Measurements from ENCODE around the gene MRPS10. TPM values are rescaled to one million over a fixed set of nuclear protein-coding genes. Genes with fewer than 3 reads are reported as not detected.

The MRPS10 gene
- total and polyA plus RNA-seq, 4 experiments from 2014 or later, result 22.6 to 57.5 (median 32.7) TPM

DNA sequence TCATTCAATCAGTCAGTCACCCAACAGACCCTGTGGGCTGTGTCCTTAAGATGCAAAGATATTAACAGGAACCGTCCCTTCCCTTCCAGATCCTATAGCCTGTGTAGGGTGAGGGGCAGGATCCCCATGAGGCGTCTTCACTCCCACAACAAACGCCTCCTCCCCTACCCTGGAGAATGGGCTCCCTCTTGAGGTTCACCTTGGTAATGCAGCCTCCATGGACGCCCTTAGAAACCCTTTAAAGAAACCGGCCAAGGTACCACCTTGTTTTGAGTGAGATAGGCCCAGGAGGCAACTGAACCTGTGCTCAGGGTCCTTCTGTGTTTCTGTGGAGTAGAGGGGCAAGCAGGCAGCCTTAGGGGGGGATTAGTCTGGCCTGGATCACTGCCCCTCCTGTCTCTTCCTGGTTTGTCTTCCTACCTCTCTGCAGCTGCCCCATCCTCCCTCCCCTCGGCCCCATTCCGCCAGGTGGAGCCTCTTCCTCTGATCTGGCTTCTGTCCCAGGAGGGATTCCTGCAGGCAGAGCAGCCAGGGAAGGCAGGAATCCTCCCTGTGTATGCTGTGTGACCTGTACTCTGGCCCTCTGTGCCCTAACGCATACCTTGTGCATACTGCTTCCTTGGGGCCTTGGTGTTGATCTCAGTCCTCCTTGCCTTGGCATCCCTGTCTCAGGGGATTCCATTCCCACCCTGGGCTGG, 51.1 kb downstream of the MRPS10 start:
- Histone ChIP-seq H3K9me3 (ENCODE audit: control insufficient read depth in 1 of 2, low read length in 2 of 2) (no peaks in the 10 kb centered on the region), H3K36me3 (ENCODE audit: insufficient read depth, low read length) (no peaks in the 10 kb centered on the region), H3K27ac (ENCODE audit: low read depth, low read length) (no peak overlapping the region), H3K27me3 (ENCODE audit: insufficient read depth, low read length) (no peaks in the 10 kb centered on the region), H3K4me1 (ENCODE audit: insufficient read depth, low read length) (no peaks in the 10 kb centered on the region), H3K4me3 (ENCODE audit: low read length in 2 of 2) (no peak overlapping the region)
- no peaks in the 10 kb centered on the region for H3K36me3 Mint-ChIP-seq
- H3K4me3 Mint-ChIP-seq, result no peak overlapping the region
- peaks cover 0 to 2% (median 0%) of the 10 kb centered on the region in 8 donors for H3K9me3 Mint-ChIP-seq
- H3K27me3 Mint-ChIP-seq, result peaks cover 3 to 5% of the 10 kb centered on the region in 2 donors
- ChIA-PET POLR2A (ENCODE audit: partially characterized antibody) (no interaction called here), CTCF (ENCODE audit: partially characterized antibody) (interaction anchor here (1.4 to 3.2 kb wide), 4 partner anchors 319 to 381 kb away, joined by 3 to 18 read pairs (median 7); no protein-coding TSS in a partner anchor)
- intact Hi-C loops (cut with micrococcal nuclease), result loop anchor here (1.0 kb wide), 6 partner anchors 91 to 386 kb away; partner anchors contain the start of gene PRICKLE4
- H3K4me1 Mint-ChIP-seq, result peaks cover 0 to 8% (median 2%) of the 10 kb centered on the region in 4 donors
- DNase-seq, result peak; percentile 61 to 73 (median 67)
- peak overlapping the region in 2 of 7 donors; percentile 66 to 87 for H3K27ac Mint-ChIP-seq

GRCh38 chr6:42165016-42165415, 52.6 kb downstream of the MRPS10 start:
- Histone ChIP-seq H3K36me3 (ENCODE audit: insufficient read depth, low read length) (no peaks in the 10 kb centered on the region), H3K4me1 (ENCODE audit: insufficient read depth, low read length) (no peaks in the 10 kb centered on the region), H3K27me3 (ENCODE audit: insufficient read depth, low read length) (no peaks in the 10 kb centered on the region), H3K9me3 (ENCODE audit: control insufficient read depth in 1 of 2, low read length in 2 of 2) (no peaks in the 10 kb centered on the region), H3K4me3 (ENCODE audit: low read length in 2 of 2) (no peak overlapping the region), H3K27ac (ENCODE audit: low read depth, low read length) (no peak overlapping the region)
- intact Hi-C loops (cut with micrococcal nuclease), result no loop called here
- no peak overlapping the region for H3K4me3 Mint-ChIP-seq
- POLR2A ChIA-PET (ENCODE audit: partially characterized antibody), result no interaction called here
- no peaks in the 10 kb centered on the region for H3K36me3 Mint-ChIP-seq
- peaks cover 0 to 8% (median 2%) of the 10 kb centered on the region in 4 donors for H3K4me1 Mint-ChIP-seq
- CTCF ChIA-PET (ENCODE audit: partially characterized antibody), result interaction anchor here (0.6 to 3.2 kb wide), 6 partner anchors 49 to 676 kb away, joined by 3 to 18 read pairs (median 4); partner anchors contain the start of gene PRICKLE4
- no peak overlapping the region for H3K27ac Mint-ChIP-seq
- no peak for DNase-seq
- peaks cover 0 to 2% (median 0%) of the 10 kb centered on the region in 8 donors for H3K9me3 Mint-ChIP-seq
- peaks cover 8% of the 10 kb centered on the region in 2 donors for H3K27me3 Mint-ChIP-seq

- H3K4me3 ChIP-seq (ENCODE audit: low read length in 2 of 2), result no peak overlapping the region
- intact Hi-C loops (cut with micrococcal nuclease), result no loop called here
- POLR2A ChIA-PET (ENCODE audit: partially characterized antibody), result no interaction called here
These were observed 53.7 kb downstream of the MRPS10 start for GRCh38 chr6:42163981-42164380.

GRCh38 chr6:42162812-42163211, 54.8 kb downstream of the MRPS10 start:
- Mint-ChIP-seq H3K4me1 (peaks cover 0 to 8% (median 2%) of the 10 kb centered on the region in 4 donors), H3K9me3 (no peaks in the 10 kb centered on the region), H3K27ac (no peak overlapping the region), H3K4me3 (no peak overlapping the region), H3K36me3 (no peaks in the 10 kb centered on the region), H3K27me3 (peaks cover 8 to 10% of the 10 kb centered on the region in 2 donors)
- ChIA-PET POLR2A (ENCODE audit: partially characterized antibody) (no interaction called here), CTCF (ENCODE audit: partially characterized antibody) (interaction anchor here (1.0 to 1.2 kb wide), 2 partner anchors 15 to 315 kb away, joined by 3 read pairs; no protein-coding TSS in a partner anchor)
- Histone ChIP-seq H3K9me3 (ENCODE audit: control insufficient read depth in 1 of 2, low read length in 2 of 2) (no peaks in the 10 kb centered on the region), H3K4me3 (ENCODE audit: low read length in 2 of 2) (no peak overlapping the region), H3K4me1 (ENCODE audit: insufficient read depth, low read length) (no peaks in the 10 kb centered on the region), H3K27ac (ENCODE audit: low read depth, low read length) (no peak overlapping the region), H3K27me3 (ENCODE audit: insufficient read depth, low read length) (no peaks in the 10 kb centered on the region), H3K36me3 (ENCODE audit: insufficient read depth, low read length) (no peaks in the 10 kb centered on the region)
- DNase-seq, result no peak
- intact Hi-C loops (cut with micrococcal nuclease), result no loop called here

More at GRCh38 chr6:42163981-42164380, 53.7 kb downstream of the MRPS10 start:
- Mint-ChIP-seq H3K4me3 (no peak overlapping the region), H3K9me3 (peaks cover 0 to 2% (median 0%) of the 10 kb centered on the region in 8 donors), H3K27me3 (peaks cover 8% of the 10 kb centered on the region in 2 donors), H3K36me3 (no peaks in the 10 kb centered on the region), H3K27ac (no peak overlapping the region), H3K4me1 (peaks cover 0 to 8% (median 2%) of the 10 kb centered on the region in 4 donors)
- H3K36me3 ChIP-seq (ENCODE audit: insufficient read depth, low read length), result no peaks in the 10 kb centered on the region
- H3K4me1 ChIP-seq (ENCODE audit: insufficient read depth, low read length), result no peaks in the 10 kb centered on the region
- CTCF ChIA-PET (ENCODE audit: partially characterized antibody), result interaction anchor here (0.6 to 3.2 kb wide), 10 partner anchors 9 to 1540 kb away, joined by 3 to 18 read pairs (median 3); partner anchors contain the start of gene GUCA1A
- no peaks in the 10 kb centered on the region for H3K27me3 ChIP-seq (ENCODE audit: insufficient read depth, low read length)
- no peak overlapping the region for H3K27ac ChIP-seq (ENCODE audit: low read depth, low read length)
- DNase-seq, result no peak
- H3K9me3 ChIP-seq (ENCODE audit: control insufficient read depth in 1 of 2, low read length in 2 of 2), result no peaks in the 10 kb centered on the region

DNA sequence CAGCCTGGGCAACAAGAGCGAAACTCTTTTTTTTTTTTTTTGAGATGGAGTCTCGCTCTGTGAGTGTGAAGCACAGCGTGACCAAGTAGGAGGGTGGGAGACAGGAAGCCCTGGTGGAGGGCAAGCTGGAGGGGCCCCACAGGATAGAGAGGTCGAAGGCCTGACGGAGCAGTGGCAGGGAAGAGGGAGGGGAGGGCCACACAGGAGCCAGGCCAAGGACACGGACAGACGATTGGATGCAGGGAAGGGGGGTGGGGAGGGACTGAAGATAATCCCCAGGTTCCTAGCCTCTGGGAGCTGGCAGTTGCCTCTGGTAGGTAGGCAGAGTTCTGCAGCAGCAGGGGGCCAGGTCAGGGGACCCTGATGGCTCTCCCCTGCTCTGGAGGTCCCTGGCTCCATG, 55.3 kb downstream of the MRPS10 start:
- Histone ChIP-seq H3K9me3 (ENCODE audit: control insufficient read depth in 1 of 2, low read length in 2 of 2) (no peaks in the 10 kb centered on the region), H3K36me3 (ENCODE audit: insufficient read depth, low read length) (no peaks in the 10 kb centered on the region), H3K4me1 (ENCODE audit: insufficient read depth, low read length) (no peaks in the 10 kb centered on the region), H3K27ac (ENCODE audit: low read depth, low read length) (no peak overlapping the region), H3K4me3 (ENCODE audit: low read length in 2 of 2) (no peak overlapping the region), H3K27me3 (ENCODE audit: insufficient read depth, low read length) (no peaks in the 10 kb centered on the region)
- ChIA-PET POLR2A (ENCODE audit: partially characterized antibody) (no interaction called here), CTCF (ENCODE audit: partially characterized antibody) (interaction anchor here (1.0 kb wide), 1 partner anchor 315 kb away, joined by 3 read pairs; no protein-coding TSS in a partner anchor)
- peaks cover 8 to 11% of the 10 kb centered on the region in 2 donors for H3K27me3 Mint-ChIP-seq
- intact Hi-C loops (cut with micrococcal nuclease), result no loop called here
- no peaks in the 10 kb centered on the region for H3K36me3 Mint-ChIP-seq
- no peak for DNase-seq
- H3K9me3 Mint-ChIP-seq, result no peaks in the 10 kb centered on the region
- H3K27ac Mint-ChIP-seq, result peak overlapping the region in 1 of 7 donors; percentile 48
- H3K4me3 Mint-ChIP-seq, result no peak overlapping the region
- H3K4me1 Mint-ChIP-seq, result peaks cover 0 to 8% (median 2%) of the 10 kb centered on the region in 4 donors

DNA sequence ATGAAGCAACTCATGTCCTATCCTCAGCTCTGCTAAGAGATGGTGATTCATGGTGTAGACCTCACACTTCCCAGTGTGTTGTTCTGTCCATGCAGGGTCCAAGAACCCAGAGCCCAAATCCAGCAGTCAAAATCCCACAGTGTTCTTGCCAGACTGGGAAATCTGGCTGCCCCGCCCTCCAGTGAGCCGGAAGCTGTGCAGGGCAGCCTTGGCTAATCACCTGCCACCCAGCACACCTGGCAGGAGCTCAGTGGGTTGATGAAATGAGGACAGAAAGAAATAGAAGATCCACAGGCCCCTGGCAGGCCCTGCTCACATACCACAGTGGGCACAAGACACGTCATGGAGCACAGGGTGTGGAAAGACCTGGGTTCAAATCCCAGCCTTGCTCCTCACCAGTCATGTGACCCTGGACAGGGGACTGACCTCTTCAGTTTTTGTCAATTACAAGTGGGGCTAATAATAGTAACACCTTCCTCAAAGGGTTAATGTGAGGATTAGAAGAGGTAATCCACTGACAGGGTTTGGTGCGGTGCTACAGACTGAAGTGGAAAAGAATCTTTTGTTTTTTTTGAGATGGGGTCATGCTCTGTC, 58.1 kb downstream of the MRPS10 start:
- no peaks in the 10 kb centered on the region for H3K27me3 ChIP-seq (ENCODE audit: insufficient read depth, low read length)
- H3K9me3 ChIP-seq (ENCODE audit: control insufficient read depth in 1 of 2, low read length in 2 of 2), result no peaks in the 10 kb centered on the region
- no peak overlapping the region for H3K4me3 ChIP-seq (ENCODE audit: low read length in 2 of 2)
- no peaks in the 10 kb centered on the region for H3K9me3 Mint-ChIP-seq
- intact Hi-C loops (cut with micrococcal nuclease), result no loop called here
- H3K27me3 Mint-ChIP-seq, result peaks cover 3 to 11% of the 10 kb centered on the region in 2 donors
- ChIA-PET CTCF (ENCODE audit: partially characterized antibody) (no interaction called here), POLR2A (ENCODE audit: partially characterized antibody) (no interaction called here)
- no peaks in the 10 kb centered on the region for H3K4me1 Mint-ChIP-seq
- H3K4me3 Mint-ChIP-seq, result no peak overlapping the region
- DNase-seq, result no peak
- H3K27ac ChIP-seq (ENCODE audit: low read depth, low read length), result no peak overlapping the region
- H3K36me3 ChIP-seq (ENCODE audit: insufficient read depth, low read length), result no peaks in the 10 kb centered on the region
- no peaks in the 10 kb centered on the region for H3K36me3 Mint-ChIP-seq
- no peaks in the 10 kb centered on the region for H3K4me1 ChIP-seq (ENCODE audit: insufficient read depth, low read length)
- H3K27ac Mint-ChIP-seq, result no peak overlapping the region

GRCh38 chr6:42158631-42159030, 59.0 kb downstream of the MRPS10 start:
- no peak overlapping the region for H3K4me3 Mint-ChIP-seq
- no peaks in the 10 kb centered on the region for H3K36me3 Mint-ChIP-seq
- Histone ChIP-seq H3K4me1 (ENCODE audit: insufficient read depth, low read length) (no peaks in the 10 kb centered on the region), H3K27ac (ENCODE audit: low read depth, low read length) (no peak overlapping the region), H3K9me3 (ENCODE audit: control insufficient read depth in 1 of 2, low read length in 2 of 2) (no peaks in the 10 kb centered on the region), H3K4me3 (ENCODE audit: low read length in 2 of 2) (no peak overlapping the region), H3K36me3 (ENCODE audit: insufficient read depth, low read length) (no peaks in the 10 kb centered on the region), H3K27me3 (ENCODE audit: insufficient read depth, low read length) (no peaks in the 10 kb centered on the region)
- H3K27me3 Mint-ChIP-seq, result peaks cover 4 to 11% of the 10 kb centered on the region in 2 donors
- ChIA-PET POLR2A (ENCODE audit: partially characterized antibody) (no interaction called here), CTCF (ENCODE audit: partially characterized antibody) (no interaction called here)
- H3K9me3 Mint-ChIP-seq, result no peaks in the 10 kb centered on the region
- H3K27ac Mint-ChIP-seq, result no peak overlapping the region
- no peaks in the 10 kb centered on the region for H3K4me1 Mint-ChIP-seq
- intact Hi-C loops (cut with micrococcal nuclease), result no loop called here
- no peak for DNase-seq

Data from CD4-positive, alpha-beta memory T cell (primary cell).